Left hindlimb (tissue), 1 donor: ENCODE data around the gene SCARB1.

ENCODE experiments used
- DNase-seq: peaks from one replicate; pipeline ENCODE4 v3.0.0-alpha.2; 2018

Gene SCARB1

GRCh38 chr12:124817076-124818000 is 46.3 kb downstream of the SCARB1 start:
- no peak for DNase-seq

GRCh38 chr12:124816295-124816854 is 47.3 kb downstream of the SCARB1 start:
- DNase-seq: no peak

- DNase-seq: no peak
These were observed 48.7 kb downstream of the SCARB1 start for GRCh38 chr12:124814741-124815613.

GRCh38 chr12:124813782-124814181 is 49.9 kb downstream of the SCARB1 start:
- DNase-seq: no peak

- DNase-seq: no peak
These were observed 50.7 kb downstream of the SCARB1 start for GRCh38 chr12:124812979-124813378.

GRCh38 chr12:124812356-124812755 is 51.3 kb downstream of the SCARB1 start:
- DNase-seq: no peak

GRCh38 chr12:124811633-124812032 is 52.0 kb downstream of the SCARB1 start:
- DNase-seq: no peak

- no peak for DNase-seq
These were observed 53.8 kb downstream of the SCARB1 start for GRCh38 chr12:124809878-124810277.

GRCh38 chr12:124809391-124809790 is 54.3 kb downstream of the SCARB1 start:
- DNase-seq: no peak

- no peak for DNase-seq
These were observed 55.4 kb downstream of the SCARB1 start for GRCh38 chr12:124808272-124808671.

- DNase-seq: no peak
These were observed 57.6 kb downstream of the SCARB1 start for GRCh38 chr12:124805876-124806668.

GRCh38 chr12:124805050-124805449 is 58.6 kb downstream of the SCARB1 start:
- DNase-seq: no peak

- DNase-seq: peak; percentile 71
These were observed 59.5 kb downstream of the SCARB1 start for GRCh38 chr12:124804011-124804621.

- no peak for DNase-seq
These were observed 61.3 kb downstream of the SCARB1 start for GRCh38 chr12:124802361-124802760.

- no peak for DNase-seq
These were observed 63.2 kb downstream of the SCARB1 start for GRCh38 chr12:124800506-124800905.

GRCh38 chr12:124797321-124797720 is 66.3 kb downstream of the SCARB1 start:
- no peak for DNase-seq

GRCh38 chr12:124796303-124796960 is 67.2 kb downstream of the SCARB1 start:
- DNase-seq: no peak

- DNase-seq: no peak
These were observed 68.3 kb downstream of the SCARB1 start for GRCh38 chr12:124795081-124795948.

GRCh38 chr12:124792961-124793441 is 70.7 kb downstream of the SCARB1 start:
- no peak for DNase-seq

- DNase-seq: no peak
These were observed 71.5 kb downstream of the SCARB1 start for GRCh38 chr12:124792156-124792555.
